Stimulated activated CD4-positive, alpha-beta T cell treated with anti-CD3 and anti-CD28 coated beads, Interleukin-2, amount 100 ng/mL, for 48 hours (primary cell): Measurements from ENCODE around the gene ASPA.
"Not testable (repeated sequence)": the region's sequence is repeated elsewhere in the genome, so short reads cannot be mapped to it uniquely, and the experiment has no call there.

Experiments
- DNase-seq, 2 donors: peaks; one replicate each; pipeline ENCODE4 v3.0.0-alpha.2; 2020

The ASPA gene

DNA sequence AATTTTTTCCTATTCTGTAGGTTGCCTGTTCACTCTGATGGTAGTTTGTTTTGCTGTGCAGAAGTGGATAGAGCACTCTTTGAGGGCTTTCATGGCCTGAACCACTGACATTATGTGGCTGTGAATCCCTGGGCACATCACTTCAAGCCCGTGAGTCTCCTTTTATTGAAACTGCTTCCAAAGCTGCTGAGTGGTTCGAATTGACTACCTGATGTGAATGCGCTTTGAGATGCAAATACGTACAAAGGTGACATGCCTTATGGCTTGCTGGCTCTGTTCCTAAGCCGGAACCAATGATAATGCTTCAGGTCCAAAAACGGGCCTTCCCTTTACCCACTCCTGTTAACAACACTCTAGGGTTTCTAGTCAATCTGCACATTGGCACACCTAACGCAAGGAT lies 34.3 kb downstream of the ASPA start:
- no peak for DNase-seq

DNA sequence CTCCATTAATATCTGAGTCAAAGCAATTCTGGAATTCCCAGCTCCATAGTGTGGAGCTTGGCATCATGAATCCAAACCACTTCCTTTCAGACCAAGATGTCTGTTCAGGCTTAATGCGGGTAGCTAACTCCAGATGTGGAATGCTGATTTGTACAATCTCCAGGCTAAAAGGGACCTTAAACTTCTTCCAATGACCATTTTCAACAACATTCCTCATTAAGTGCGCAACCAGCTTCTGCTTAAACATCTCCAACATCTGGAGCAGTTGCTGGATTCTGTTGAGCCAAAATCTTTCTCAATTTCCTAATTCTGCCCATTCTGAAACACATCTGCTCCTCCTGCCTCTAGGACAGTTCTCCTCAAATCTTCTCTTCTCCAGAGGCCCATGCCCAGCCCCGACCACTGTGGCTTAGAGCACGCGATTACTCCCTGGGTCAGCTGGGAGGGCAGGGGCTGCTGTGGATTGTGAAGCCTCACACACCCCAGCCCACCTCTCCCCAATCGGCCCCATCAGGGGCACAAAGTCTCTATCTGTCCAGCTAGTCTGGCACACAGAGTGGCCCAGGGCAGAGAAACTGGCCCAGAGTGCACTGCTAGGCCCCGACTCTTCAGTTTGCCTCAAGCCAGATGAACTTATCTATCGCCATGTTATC lies 36.2 kb downstream of the ASPA start:
- DNase-seq = no peak

DNA sequence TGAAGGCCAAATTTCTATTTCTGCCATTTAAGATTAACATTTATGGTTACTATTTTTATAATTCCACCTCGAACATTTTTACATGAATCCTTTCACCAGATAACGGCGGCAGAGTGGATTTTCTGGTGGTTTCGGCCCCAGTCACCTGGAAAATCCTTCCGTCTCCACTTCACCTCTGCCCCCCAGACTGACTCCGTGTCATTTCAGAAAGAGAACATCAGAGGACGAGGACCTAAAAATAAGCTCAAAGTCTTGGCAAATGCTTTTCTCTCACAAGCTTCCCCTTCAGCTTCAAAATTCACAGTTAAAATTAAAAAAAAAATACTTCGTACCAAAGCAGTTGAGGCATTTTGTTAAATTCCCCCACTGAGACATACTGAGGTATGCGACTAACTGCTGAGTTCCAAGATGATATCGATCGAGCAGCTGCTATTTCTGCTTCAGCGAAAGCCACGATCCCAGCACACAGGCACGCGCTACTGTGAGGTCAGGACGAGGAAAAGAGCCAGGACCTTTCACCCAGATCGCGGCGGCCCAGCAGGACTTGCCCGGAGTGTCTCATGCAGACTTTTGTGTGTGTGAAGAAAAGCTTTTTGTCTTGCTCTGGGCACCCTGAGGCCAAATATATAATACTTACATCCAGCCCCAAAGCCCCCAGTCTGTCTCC lies 36.8 kb downstream of the ASPA start:
- no peak for DNase-seq

DNA sequence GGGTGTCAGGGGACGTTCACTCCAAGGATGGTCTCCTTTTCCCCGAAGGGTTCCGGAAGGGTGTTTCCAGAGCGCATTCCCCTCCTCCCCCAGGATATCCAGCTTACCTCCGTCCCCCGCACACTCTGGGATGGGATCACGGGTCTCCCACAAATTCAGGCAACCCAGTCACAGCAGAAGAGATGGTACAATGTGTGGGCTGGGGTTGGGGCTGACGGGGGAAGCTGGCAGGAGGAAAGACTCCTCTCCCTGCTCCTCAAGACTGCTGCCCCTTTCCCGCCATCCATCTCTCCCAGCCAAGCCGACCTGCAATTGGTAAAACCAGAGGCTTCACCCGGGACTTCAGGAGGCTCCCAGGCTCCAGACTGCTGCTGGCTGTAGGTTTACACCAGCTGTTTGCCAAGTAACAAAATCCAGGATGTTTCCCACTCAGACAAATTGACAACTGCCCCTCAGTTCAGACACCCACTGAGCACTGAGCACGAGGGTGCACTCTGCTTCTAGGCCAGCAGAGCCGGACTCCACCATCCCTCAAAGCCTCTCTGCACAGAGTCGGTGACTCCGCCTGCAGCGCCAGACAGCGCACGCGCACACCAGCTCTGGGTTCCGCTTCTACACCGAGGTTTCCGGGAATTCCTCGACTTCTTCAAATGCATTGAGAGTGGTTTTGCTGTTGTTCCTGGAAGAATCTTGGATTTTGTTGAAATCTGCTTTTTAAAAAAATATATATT lies 37.7 kb downstream of the ASPA start:
- no peak for DNase-seq

DNA sequence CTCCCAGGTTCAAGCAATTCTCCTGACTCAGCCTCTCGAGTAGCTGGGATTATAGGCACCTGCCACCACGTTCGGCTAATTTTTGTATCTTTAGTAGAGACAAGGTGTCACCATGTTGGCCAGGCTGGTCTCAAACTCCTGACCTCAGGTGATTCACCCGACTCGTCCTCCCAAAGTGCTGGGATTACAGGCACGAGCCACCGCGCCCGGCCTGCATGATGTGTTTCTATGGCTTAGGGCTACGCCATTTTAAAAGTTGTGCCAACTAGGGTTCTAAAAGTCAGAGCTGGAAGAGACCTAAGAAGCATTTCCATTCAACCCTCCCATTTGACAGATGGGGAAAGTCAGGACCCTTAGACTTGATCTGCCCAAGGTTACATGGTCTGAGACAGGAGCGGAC lies 38.4 kb downstream of the ASPA start:
- not testable (repeated sequence) for DNase-seq

DNA sequence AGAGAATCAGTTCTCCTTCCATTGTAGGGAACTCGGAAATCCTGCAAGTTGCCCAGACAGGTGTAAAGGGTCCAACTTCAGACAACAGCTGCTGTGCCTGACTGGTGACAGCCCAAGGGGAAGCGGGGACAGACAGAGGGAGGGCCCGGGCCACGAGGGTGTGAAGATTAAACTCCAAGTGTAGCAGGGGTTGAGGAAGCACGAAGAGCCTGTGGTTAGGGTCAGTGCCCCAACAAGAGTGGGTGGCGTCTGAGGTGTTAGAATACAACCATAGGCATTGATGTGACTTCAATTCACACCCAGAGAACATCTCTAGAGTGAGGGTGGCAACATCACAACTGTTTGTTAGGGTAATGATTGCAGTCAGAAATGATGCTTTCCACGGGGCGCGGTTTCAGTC lies 39.1 kb downstream of the ASPA start:
- no peak for DNase-seq

DNA sequence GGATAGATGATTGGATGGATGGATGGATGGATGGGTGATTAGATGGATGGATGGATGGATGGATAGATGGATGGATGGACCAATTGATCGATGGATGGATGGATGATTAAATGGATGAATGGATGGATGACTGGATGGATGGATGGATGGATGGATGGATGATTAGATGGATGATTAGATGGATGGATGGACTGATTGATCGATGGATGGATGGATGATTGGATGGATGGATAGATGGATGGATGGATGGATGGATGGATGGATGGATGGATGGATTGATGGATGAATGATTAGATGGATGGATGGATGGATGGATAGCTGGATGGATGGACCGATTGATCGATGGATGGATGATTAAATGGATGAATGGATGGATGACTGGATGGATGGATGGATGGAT lies 43.7 kb downstream of the ASPA start:
- not testable (repeated sequence) for DNase-seq

DNA sequence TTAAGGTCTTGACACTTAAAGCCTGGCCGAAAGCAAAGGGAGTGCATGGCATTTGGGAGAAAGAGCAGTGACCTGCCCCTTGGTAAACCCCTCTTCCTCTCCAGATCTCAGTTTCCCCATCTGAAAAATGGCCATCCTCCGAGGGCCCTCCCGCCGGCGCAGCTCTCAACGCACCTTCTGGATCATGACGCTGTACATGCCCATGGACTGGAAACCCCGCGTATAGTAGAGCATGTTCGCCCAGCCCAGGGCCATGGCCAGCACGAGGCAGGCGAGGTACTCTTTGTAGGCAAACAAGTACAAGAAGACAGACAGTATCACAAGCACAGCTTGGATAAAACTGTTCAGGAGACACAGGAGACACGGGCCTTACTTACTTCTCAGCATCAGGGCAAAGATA lies 48.2 kb downstream of the ASPA start:
- DNase-seq = no peak

DNA sequence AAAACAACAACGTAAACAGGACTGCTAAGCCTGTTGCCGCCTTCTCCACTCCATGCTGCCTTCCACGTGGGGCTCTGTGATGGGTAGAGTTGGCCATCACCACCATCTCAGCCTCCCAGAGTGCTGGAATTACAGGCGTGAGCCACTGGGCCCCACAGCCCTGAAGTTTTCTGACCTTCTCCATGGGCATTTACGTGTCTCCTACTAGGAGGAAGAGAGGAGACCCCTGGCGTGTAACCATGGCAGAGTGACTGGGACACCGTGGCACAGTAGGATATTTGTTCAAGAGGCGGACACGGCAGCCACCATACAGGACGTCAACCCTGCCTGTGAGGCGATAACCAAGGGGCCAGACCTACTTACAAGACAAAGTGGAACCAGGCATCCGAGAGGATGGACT lies 50.7 kb downstream of the ASPA start:
- no peak for DNase-seq

DNA sequence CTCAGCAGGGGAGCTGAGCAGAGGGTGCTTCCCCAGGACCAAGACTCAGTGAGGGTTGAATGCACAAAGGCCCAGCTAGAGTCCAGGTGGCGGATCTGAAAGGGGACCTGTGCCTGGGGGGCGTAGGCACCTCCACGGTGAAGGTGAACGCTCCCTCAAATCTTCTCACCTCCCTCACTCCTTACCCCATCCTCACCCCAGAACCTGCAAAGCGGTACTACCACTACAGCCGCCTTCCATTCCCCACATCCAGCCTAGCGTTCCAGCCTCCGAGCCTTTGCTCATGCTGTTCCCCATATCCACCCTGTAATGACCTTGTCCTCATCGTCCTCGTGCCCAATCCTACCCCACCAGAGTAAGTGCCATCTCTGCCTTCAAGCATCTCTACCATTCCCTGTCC lies 51.2 kb downstream of the ASPA start:
- no peak for DNase-seq

DNA sequence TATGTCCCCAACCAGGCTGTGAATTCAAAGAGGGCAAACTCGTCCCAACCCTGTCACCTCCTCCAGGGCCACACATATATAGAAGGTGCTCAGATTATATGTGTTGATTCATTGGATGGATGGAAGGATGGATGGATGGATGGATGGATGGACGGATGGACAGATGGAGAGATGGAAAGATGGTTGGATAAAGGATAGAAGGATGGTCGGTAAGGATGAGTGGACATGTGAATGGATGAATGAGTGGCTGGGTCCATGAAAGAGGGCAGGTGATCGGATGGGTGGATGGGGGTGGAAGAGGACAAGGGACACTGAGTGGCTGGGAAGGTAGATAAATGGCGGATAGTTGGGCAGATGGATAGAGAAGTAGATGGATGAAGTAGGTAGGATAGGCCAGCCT lies 51.7 kb downstream of the ASPA start:
- DNase-seq = no peak

DNA sequence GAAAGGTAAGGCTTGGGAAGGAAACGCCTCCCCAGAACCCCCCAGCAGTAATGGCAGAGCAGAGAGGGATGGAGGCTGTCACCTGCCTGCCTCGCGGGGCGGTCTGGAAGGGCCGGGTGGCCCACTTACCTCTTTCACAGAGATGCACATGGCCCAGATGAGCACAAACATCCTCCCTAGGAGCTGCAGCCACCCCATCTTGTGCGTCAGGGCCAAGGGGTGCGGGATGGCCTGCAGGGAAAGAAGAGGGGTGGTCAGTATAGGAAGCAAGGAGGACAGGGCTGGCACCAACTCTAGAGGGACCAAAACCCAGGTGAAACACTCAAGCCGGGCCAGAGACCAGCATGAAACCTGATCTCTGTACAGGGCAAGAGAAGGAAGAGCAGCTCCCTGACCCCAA lies 52.1 kb downstream of the ASPA start:
- no peak for DNase-seq

DNA sequence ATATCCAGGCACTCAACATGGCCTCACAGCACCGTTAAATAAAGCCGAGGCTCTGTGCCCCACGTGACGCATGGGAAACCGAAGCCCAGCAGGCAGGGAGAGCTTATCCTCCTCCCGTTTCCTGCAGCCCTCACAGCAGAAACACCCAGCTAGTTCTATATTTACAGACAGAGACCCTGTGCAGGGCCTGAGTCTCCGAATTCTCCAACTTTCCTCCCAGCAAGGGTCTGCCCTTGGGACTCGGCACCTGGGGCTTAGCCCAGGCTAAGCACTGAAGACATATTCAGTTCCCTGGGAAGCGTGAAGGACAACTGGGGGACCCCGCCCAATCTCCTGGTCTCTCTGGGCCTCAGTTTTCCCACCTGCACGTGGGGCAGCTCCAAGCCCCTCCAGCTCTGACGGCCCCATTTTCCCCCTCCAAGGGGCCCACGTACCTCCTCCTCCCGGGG lies 52.6 kb downstream of the ASPA start:
- DNase-seq = no peak

DNA sequence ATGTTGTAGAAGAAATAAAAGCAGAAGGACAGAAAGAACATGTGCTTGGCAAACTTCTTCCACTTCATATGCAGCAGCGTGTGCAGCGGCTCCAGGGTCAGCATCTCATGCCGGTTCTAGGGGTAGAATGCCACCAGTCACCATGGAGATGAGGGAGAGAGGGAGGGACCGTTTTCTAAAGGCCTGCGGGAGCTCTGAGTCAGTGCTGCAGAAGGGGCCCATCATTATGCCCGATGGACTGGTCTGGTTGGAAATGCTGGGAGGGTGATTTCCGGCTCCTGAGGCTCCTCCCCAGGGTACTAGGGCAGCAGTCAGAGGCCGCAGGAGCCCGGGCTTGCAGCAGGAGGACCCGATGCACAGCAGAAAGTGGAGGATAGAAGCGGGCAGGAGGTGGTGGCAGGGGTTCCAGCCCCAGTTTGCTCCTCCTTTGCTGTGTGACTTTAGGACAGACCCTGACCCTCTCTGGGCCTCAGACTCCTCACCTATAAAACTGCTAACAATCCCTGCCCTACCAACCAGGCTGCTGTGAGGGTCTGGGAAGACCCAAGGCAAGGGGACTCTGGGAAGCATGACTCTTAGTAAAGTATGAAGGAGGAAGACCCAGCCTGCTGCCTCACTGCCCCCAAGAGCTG lies 53.2 kb downstream of the ASPA start:
- no peak for DNase-seq

DNA sequence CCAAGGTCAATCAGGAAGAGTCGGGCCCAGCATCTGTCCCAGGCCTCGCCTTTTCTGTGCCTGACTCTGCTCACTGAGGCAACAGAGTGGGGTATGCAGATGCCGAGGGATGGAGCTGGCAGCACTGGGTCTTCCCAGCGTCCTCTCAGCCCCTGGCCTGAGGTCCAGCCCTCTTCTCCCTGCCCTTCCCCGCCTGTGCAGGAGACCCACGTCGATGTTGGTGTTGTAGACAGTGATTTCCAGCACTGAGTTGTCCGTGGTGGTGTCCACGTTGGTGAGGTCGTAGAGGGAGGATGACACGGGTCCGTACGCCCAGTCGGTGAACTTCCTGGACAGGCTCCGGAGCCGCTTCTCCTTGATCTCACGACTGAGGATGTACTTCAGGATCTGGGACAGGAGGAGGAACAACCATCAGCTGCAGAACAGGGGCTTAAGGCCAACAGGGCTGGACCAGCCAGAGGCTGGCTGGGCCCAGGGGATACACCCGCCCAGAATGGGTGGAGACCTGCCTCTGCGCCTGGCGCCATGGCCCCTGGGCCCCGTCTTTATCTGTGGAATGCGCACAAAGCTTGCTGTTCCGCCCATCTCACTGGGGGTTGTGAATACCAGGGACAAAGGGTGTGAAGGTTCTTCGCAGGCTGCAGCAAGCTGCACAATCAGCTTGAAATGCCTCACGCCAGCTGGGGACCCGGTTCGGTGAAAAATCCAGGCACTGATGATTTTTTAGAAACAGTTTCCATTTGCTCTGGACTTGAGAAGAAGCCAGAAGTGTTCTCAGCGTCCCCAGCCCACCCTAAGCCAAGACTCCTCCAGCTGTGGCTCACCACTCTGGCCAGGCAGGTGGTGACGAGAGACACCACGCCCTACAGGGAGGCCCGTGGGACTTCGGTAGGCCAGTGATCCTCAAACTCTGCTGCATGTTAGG lies 54.3 kb downstream of the ASPA start:
- no peak for DNase-seq

DNA sequence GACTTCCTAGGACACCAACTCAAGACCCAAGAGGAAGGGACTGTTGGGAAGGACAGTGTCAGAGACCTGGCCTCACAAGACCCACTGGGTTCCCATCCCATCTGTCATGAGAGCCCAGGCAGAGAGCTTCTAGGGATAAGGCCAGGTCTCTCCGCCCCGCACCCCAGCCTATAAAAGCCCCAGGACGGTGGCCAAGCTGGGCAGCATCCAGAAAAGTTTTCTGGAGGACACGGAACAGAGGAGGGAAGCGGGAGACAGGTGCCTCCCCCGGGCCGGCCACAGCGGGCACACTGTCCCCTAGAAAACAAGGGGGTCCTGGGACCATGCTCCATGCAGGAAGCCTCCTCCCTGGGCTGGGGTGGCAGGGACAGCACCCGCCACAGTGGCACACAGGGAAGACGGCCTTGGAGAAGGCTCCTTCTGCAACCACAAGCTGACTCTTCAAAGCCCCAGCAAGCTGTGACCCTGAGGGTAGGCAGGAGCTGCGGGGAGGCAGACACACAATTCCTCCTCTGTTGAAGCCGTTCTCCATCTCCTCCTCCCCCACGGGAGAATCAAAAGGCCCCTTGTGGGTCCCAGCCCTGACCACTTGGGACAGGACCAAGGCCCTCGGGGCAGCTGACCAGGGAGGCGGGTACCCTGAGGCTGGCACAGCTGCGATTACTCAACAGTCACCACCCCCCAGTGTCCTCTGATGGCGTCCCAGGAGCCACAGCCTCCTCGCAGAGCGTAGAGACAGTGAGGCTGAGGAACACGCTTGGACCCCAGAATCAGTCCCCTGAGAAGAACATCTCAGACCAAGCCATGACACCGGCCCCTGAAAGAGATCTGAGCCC lies 55.7 kb downstream of the ASPA start:
- no peak for DNase-seq

DNA sequence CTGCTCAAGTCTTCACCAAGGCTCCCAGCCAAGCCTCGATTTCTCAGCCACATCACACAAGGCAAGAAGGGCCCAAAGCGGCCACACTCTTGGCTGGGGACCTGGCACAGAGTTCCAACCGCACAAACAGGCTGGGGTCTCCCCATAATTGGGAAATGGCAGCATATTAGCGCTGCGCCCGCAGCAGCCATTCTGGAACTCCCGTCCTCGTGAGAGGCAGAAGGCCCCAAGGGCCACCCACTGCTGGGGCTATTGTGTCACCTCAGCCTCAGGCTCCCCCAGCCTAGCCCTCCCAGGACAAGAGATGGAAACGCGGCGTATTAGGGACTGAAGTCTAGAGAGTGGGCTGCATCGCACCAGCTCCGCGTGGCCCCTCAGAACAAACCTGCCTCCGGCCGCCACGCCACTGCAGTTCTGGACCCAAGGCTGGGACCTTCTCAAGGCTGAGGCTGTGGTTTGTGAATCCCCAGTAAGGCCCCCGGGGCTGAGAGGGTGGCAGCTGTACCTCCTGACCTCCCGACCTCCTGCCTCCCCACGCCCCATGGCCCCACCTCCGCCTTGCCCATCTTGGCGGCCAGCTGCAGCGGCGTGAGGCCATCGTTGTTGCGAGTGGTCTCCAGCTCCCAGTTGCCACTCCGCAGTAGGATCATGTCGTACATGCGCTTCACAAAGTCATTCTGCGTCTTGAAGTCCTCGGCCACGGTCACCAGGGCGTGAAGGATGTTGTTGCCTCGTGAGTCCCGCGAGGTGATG lies 56.5 kb downstream of the ASPA start:
- no peak for DNase-seq

DNA sequence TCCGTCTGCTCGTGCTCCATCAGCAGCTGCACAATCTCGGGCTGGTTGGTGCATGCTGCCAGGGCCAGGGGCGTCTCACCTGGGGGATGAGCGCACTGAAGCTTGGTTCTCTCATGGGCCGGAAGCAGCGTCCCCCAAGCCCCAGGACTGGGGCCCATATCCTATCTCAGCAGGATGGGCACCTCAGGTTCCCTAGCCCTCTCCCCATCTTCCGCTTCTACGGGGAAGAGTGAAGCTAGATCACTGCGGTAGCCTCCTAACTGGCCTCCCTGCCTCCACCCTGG lies 57.0 kb downstream of the ASPA start:
- DNase-seq = no peak

DNA sequence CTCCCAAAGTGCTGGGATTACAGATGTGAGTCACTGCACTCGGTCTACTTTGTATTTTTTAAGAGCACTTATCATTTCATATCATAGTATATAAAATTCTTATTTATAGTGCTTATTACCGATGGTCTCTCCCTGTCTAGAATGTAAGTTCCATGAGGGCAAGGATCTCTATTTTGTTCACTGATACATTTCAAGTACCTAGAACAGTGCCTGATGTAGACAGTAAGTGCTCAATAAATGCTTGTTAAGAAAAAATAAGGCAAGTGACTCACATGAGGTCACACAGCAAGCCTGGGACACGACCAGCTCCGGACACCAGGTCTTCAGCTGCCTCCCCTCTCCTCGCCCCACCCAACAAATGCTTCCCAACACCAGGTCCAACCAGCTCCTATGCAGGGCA lies 58.0 kb downstream of the ASPA start:
- no peak for DNase-seq

DNA sequence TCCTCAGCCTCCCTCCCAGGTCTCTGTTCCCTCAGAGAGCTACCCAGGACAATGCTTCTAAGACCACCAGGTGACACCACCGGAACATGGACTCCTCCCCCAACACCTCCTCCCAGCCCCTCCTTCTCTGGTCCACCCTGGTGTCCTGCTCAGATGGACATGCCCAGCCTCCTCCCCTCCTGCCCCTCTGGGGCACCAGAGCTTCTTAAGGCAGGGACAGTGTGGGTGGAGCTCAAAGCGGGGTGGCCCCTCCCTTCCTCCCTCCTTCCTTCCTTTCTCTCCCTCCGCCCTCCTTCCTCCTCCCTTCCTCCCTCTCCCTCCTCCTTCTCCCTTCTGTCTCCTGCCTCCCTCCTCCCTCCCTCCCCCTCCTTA lies 59.1 kb downstream of the ASPA start:
- DNase-seq = no peak
